NB4 (cell line): ENCODE results near the gene LRRTM4.

ENCODE experiments used
- POLR2A ChIP-seq: IDR thresholded peaks from 2 replicates; pipeline ENCODE4 v1.6.1; 2011; ENCODE audit warnings: mild to moderate bottlenecking; ENCODE audit not compliant: insufficient read length; ENCODE audit errors: extremely low read depth
- TF ChIP-seq, protein P1 (sequence below): IDR thresholded peaks from one replicate; pipeline ENCODE4 v1.5.1; 2012; ENCODE audit warnings: low read depth, low read length

DNA sequence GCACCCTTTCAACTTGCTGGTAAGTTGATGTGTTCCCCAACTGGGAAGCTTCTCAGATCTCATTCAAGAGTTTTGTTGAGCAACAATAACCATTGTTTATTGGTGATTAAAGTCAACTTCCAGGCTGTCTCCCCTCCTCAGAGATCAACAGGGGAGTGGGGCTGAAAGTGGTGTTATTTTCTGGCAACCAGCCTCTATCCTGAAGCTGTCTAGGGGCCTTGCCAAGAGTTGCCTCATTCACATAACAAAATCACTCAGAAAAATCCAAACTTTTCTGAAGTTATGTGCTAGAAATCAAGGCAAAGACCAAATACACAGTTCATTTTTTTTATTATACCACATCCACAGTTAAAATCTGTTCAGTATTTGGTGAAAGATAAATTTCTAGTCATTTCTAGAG, 788.4 kb downstream of the LRRTM4 start:
- TF ChIP-seq, protein P1, sequence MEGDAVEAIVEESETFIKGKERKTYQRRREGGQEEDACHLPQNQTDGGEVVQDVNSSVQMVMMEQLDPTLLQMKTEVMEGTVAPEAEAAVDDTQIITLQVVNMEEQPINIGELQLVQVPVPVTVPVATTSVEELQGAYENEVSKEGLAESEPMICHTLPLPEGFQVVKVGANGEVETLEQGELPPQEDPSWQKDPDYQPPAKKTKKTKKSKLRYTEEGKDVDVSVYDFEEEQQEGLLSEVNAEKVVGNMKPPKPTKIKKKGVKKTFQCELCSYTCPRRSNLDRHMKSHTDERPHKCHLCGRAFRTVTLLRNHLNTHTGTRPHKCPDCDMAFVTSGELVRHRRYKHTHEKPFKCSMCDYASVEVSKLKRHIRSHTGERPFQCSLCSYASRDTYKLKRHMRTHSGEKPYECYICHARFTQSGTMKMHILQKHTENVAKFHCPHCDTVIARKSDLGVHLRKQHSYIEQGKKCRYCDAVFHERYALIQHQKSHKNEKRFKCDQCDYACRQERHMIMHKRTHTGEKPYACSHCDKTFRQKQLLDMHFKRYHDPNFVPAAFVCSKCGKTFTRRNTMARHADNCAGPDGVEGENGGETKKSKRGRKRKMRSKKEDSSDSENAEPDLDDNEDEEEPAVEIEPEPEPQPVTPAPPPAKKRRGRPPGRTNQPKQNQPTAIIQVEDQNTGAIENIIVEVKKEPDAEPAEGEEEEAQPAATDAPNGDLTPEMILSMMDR = no peak
- no peak for TF ChIP-seq POLR2A
